Measurements from ENCODE around the gene KIF18B.

Gene KIF18B

GRCh38 chr17:44932787-44933097 is 14.8 kb downstream of the KIF18B start:
- TF ChIP-seq FOXM1 (IDR thresholded peaks at IDR 0.05; ENCODE audit: borderline replicate concordance, low read depth) (no peak), CEBPB (IDR thresholded peaks at IDR 0.05) (no peak), YY1 (IDR thresholded peaks at IDR 0.05; ENCODE audit: low read depth) (no peak), ZBTB7A (IDR thresholded peaks at IDR 0.05; ENCODE audit: low read depth) (no peak)

GRCh38 chr17:44932096-44932786 is 15.3 kb downstream of the KIF18B start:
- TF ChIP-seq FOXM1 (IDR thresholded peaks at IDR 0.05; ENCODE audit: borderline replicate concordance, low read depth) (no peak), RAD21 (IDR thresholded peaks at IDR 0.05; ENCODE audit: low read depth) (no peak), EP300 (IDR thresholded peaks at IDR 0.05; ENCODE audit: borderline replicate concordance) (no peak), CREB1 (IDR thresholded peaks at IDR 0.05; ENCODE audit: low read depth) (no peak), EGR1 (IDR thresholded peaks at IDR 0.05) (no peak), TCF12 (IDR thresholded peaks at IDR 0.05; ENCODE audit: low read depth) (no peak), USF1 (IDR thresholded peaks at IDR 0.05) (no peak), REST (IDR thresholded peaks at IDR 0.05; ENCODE audit: low read depth) (no peak), MAX (IDR thresholded peaks at IDR 0.05) (no peak), YY1 (IDR thresholded peaks at IDR 0.05; ENCODE audit: low read depth) (no peak), CEBPB (IDR thresholded peaks at IDR 0.05) (no peak), NFIC (IDR thresholded peaks at IDR 0.05) (no peak), ZBTB7A (IDR thresholded peaks at IDR 0.05; ENCODE audit: low read depth) (no peak), TAF1 (IDR thresholded peaks at IDR 0.05; ENCODE audit: low read depth) (no peak), TEAD4 (IDR thresholded peaks at IDR 0.05) (no peak)

- TF ChIP-seq ZBTB7A (IDR thresholded peaks at IDR 0.05; ENCODE audit: low read depth) = no peak
- no peak for TF ChIP-seq EGR1 (IDR thresholded peaks at IDR 0.05)
- TF ChIP-seq USF1 (IDR thresholded peaks at IDR 0.05) = no peak
- no peak for TF ChIP-seq RAD21 (IDR thresholded peaks at IDR 0.05; ENCODE audit: low read depth)
- TF ChIP-seq TCF12 (IDR thresholded peaks at IDR 0.05; ENCODE audit: low read depth) = no peak
Observed at GRCh38 chr17:44931376-44931775, 16.2 kb downstream of the KIF18B start.

GRCh38 chr17:44930667-44931066 is 16.9 kb downstream of the KIF18B start:
- TF ChIP-seq TEAD4 (IDR thresholded peaks at IDR 0.05) (no peak), YY1 (IDR thresholded peaks at IDR 0.05; ENCODE audit: low read depth) (no peak), CEBPB (IDR thresholded peaks at IDR 0.05) (no peak), CREB1 (IDR thresholded peaks at IDR 0.05; ENCODE audit: low read depth) (no peak), TAF1 (IDR thresholded peaks at IDR 0.05; ENCODE audit: low read depth) (no peak), EGR1 (IDR thresholded peaks at IDR 0.05) (no peak), ZBTB7A (IDR thresholded peaks at IDR 0.05; ENCODE audit: low read depth) (no peak), RAD21 (IDR thresholded peaks at IDR 0.05; ENCODE audit: low read depth) (no peak), FOXM1 (IDR thresholded peaks at IDR 0.05; ENCODE audit: borderline replicate concordance, low read depth) (no peak), REST (IDR thresholded peaks at IDR 0.05; ENCODE audit: low read depth) (no peak), TCF12 (IDR thresholded peaks at IDR 0.05; ENCODE audit: low read depth) (no peak), EP300 (IDR thresholded peaks at IDR 0.05; ENCODE audit: borderline replicate concordance) (no peak)

- TF ChIP-seq RAD21 (IDR thresholded peaks at IDR 0.05; ENCODE audit: low read depth) = no peak
- no peak for TF ChIP-seq TCF12 (IDR thresholded peaks at IDR 0.05; ENCODE audit: low read depth)
- TF ChIP-seq USF1 (IDR thresholded peaks at IDR 0.05) = no peak
- TF ChIP-seq MAX (IDR thresholded peaks at IDR 0.05) = no peak
- no peak for TF ChIP-seq YY1 (IDR thresholded peaks at IDR 0.05; ENCODE audit: low read depth)
- no peak for TF ChIP-seq ZBTB7A (IDR thresholded peaks at IDR 0.05; ENCODE audit: low read depth)
- no peak for TF ChIP-seq NFIC (IDR thresholded peaks at IDR 0.05)
- no peak for TF ChIP-seq REST (IDR thresholded peaks at IDR 0.05; ENCODE audit: low read depth)
- no peak for TF ChIP-seq EGR1 (IDR thresholded peaks at IDR 0.05)
- no peak for TF ChIP-seq FOXM1 (IDR thresholded peaks at IDR 0.05; ENCODE audit: borderline replicate concordance, low read depth)
- no peak for TF ChIP-seq TEAD4 (IDR thresholded peaks at IDR 0.05)
- no peak for TF ChIP-seq TAF1 (IDR thresholded peaks at IDR 0.05; ENCODE audit: low read depth)
- TF ChIP-seq EP300 (IDR thresholded peaks at IDR 0.05; ENCODE audit: borderline replicate concordance) = no peak
- no peak for TF ChIP-seq CREB1 (IDR thresholded peaks at IDR 0.05; ENCODE audit: low read depth)
- no peak for TF ChIP-seq CEBPB (IDR thresholded peaks at IDR 0.05)
Observed at GRCh38 chr17:44928950-44929720, 18.4 kb downstream of the KIF18B start.

Measured in Ishikawa (cell line).